GM06990 (cell line): ENCODE results near the gene TNNT1.

Source experiments
- DNase-seq: peaks from one replicate; pipeline ENCODE4 v3.0.0-alpha.2; 2011; ENCODE audit not compliant: insufficient read length; ENCODE audit errors: extremely low read depth
- H3K27me3 ChIP-seq: replicated peaks from 2 replicates; pipeline ENCODE4 v1.6.0; 2011; ENCODE audit warnings: low read length; ENCODE audit not compliant: control insufficient read depth, insufficient read depth
- H3K36me3 ChIP-seq: 2 replicates; pipeline ENCODE4 v1.5.1; 2011; ENCODE audit warnings: low read length; ENCODE audit not compliant: control insufficient read depth, insufficient read depth
- H3K4me3 ChIP-seq: replicated peaks from 2 replicates; pipeline ENCODE4 v1.5.1; 2011; ENCODE audit warnings: low read depth, mild to moderate bottlenecking, control low read depth, low read length
- TF ChIP-seq, protein P1 (sequence below): IDR thresholded peaks from 2 replicates; pipeline ENCODE4 v1.5.1; 2011; ENCODE audit warnings: low read length, control low read depth, mild to moderate bottlenecking, inconsistent platforms; ENCODE audit not compliant: insufficient read depth, poor library complexity, severe bottlenecking

Gene TNNT1

DNA sequence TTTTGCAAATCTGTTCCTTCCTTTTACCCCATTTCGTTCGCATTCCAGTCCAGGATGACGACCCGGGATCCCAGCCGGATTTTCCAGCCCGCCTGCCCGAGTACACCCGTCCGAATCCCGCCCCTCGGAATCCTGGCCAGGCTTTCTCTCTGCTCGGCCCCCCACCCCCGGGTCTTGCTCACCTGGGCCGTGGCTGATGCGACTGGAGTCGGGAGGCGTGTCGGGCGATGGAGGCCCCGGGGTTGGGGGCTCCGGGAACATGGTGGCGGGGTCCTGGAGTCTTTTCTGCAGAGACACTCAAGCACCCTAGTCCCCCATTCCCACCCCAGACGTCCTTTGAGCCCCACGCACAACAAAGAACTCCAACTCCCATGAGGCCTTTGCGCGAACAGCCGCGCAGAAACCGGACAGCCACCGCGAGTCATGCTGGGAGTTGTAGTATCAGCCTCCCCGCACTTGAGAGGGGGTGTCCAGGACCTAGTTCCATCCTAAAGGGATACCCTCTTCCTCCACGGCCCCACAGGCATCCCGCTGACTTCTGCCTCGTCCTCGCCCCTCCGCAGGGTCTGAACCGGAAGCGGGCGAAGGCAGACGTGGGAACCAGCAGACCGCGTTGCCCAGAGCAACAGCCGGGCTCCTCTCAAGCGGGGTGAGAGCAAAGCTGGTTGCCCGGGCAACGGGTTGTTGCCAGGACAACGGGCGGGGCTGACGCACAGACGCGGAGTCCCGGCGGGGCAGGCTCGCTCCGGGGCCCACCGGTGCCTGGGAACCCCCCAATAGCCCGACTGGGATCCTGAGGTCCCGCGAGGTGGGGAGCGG is 30.0 kb upstream of the TNNT1 start:
- TF ChIP-seq, protein P1, sequence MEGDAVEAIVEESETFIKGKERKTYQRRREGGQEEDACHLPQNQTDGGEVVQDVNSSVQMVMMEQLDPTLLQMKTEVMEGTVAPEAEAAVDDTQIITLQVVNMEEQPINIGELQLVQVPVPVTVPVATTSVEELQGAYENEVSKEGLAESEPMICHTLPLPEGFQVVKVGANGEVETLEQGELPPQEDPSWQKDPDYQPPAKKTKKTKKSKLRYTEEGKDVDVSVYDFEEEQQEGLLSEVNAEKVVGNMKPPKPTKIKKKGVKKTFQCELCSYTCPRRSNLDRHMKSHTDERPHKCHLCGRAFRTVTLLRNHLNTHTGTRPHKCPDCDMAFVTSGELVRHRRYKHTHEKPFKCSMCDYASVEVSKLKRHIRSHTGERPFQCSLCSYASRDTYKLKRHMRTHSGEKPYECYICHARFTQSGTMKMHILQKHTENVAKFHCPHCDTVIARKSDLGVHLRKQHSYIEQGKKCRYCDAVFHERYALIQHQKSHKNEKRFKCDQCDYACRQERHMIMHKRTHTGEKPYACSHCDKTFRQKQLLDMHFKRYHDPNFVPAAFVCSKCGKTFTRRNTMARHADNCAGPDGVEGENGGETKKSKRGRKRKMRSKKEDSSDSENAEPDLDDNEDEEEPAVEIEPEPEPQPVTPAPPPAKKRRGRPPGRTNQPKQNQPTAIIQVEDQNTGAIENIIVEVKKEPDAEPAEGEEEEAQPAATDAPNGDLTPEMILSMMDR: no peak
- Histone ChIP-seq H3K27me3 (no peaks in the 10 kb centered on the region; the same call in none of the 2 replicates), H3K36me3 (no peaks in the 10 kb centered on the region), H3K4me3 (peak overlapping the region; percentile 35)
- DNase-seq: peak; percentile 91

DNA sequence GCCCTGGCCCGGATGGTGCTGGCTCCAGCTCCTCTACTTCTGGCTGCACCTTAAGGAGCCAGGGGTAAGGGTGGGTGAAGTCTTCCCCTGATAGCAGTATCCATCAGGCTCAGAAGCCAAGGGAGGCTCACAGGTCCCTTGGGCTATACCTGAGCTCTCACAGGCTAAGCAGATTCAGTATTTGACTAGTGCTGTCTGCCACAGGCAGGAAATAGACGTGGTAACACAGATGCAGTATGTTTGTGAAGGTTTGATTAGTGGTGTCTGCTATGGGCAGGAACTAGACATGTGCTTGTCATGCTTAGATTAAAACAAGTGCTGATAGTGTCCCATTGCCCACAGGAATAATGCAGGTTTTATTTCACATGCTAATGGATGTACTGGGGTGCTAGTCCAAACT is 27.1 kb upstream of the TNNT1 start:
- Histone ChIP-seq H3K27me3 (no peaks in the 10 kb centered on the region; the same call in none of the 2 replicates), H3K4me3 (no peak overlapping the region), H3K36me3 (no peaks in the 10 kb centered on the region)
- TF ChIP-seq, protein P1: no peak
- no peak for DNase-seq

DNA sequence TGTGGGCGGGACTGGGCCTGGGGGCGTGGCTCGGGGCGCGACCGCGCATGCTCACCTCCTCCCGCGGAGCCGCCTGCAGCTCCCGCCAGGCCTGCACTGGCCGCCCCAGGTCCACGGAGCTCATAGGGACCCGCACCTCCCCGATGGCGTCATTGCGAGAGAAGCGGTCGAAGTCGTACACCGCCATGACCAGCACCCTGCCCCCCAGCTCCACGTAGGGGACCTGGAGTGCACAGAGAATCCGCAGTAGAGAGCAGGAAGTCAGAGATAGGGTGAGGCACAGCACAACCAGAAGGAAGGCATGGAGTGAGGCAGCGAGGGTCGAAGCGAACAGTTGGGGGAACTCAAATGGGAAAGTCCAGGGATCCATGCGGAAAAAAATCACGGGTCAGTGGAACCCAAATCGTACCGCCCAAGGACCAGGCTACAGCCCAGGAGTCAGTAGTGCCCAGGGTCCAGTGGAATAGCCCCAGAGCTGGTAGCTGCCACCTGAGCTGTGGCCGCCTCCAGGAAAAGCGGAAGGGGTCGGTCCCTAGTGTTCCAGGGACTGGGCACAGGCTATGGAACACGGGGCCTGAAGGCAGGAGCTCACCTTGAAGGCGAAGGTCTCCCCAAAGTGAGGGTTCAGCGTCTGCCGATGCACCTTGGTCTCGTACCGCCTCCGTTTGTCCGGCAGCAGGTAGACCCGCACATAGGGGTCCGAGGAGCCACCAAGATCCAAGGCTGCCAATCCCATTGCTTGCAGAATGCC is 26.3 kb upstream of the TNNT1 start:
- no peaks in the 10 kb centered on the region for H3K36me3 ChIP-seq
- no peaks in the 10 kb centered on the region; the same call in none of the 2 replicates for H3K27me3 ChIP-seq
- no peak for DNase-seq
- TF ChIP-seq, protein P1: no peak
- no peak overlapping the region for H3K4me3 ChIP-seq

DNA sequence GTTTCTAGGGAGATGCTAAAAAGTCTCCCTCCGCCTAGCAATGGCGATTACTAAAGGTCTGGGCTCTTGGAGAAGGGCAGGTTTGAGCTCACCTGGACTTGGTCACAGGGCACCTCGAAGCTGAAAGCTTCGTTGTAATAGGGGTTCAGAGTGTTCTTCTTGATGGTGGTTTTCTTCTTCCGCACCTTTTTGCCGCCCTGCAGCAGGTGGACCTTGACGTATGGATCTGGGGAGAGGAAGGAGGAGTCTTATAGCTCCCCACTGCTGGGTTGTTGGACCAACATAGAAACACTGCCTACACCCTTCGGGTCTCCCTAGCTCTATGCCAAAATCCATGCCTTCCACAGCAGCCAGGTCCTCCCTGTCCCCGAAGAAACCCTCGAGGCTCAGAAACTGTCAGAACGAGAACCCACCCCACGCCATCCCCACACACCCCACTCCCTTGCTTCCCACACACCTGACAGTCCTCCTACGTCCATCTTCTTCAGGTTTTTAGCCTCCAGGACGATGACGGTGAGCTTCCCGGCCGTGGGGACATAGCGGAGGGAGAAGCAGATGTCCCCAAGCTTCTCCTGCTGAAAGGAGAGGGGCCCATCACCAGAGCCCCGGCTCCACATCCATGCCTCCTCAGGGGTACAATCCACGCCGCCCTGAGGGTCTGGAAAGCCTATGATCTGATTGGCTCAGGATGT is 25.6 kb upstream of the TNNT1 start:
- DNase-seq: no peak
- Histone ChIP-seq H3K4me3 (no peak overlapping the region), H3K27me3 (no peaks in the 10 kb centered on the region; the same call in none of the 2 replicates), H3K36me3 (no peaks in the 10 kb centered on the region)
- TF ChIP-seq, protein P1: no peak

DNA sequence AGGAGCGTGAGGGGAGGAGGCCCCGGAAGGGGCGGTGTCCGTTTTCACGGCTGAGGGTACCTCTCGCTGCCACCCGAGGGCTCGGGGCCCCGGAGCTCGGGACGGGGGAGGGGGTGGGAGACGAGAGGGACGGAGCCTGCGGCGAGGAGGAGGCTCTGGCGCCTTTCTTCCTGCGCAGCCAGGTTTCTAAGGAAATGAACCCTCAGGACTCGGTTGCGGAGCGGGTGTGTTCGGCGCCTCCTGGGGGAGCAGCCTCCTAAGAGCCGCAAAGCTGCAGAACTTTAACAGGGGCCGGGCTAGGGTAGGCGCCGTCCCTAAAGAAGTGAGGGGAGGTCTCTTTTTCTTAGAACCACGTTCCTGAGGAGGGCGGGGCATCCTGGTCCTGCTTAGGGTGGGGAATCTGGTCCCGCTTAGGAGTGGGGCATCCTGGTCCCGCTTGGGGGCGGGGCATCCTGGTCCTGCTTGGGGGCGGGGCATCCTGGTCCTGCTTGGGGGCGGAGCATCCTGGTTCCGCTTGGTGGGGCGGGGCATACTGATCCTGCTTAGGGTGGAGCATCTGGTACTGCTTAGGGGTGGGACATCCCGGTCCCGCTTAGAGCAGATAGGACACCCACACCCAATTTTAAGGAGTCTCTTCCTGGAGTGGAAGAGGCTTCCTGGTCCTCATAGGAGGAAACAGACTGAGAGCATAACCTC is 24.9 kb upstream of the TNNT1 start:
- DNase-seq: peak; percentile 36

More for the DNA sequence above, 24.9 kb upstream of the TNNT1 start:
- TF ChIP-seq, protein P1: no peak
- peak overlapping the region; percentile 42 for H3K4me3 ChIP-seq
- H3K27me3 ChIP-seq: no peaks in the 10 kb centered on the region; the same call in none of the 2 replicates
- H3K36me3 ChIP-seq: no peaks in the 10 kb centered on the region
